Stimulated activated CD8-positive, alpha-beta memory T cell treated with anti-CD3 and anti-CD28 coated beads, Interleukin-15, amount 100 ng/mL, for 48 hours (primary cell): ENCODE measurements around the gene HS3ST2.
"Not testable (repeated sequence)": the region's sequence is repeated elsewhere in the genome, so short reads cannot be mapped to it uniquely, and the experiment has no call there.

ENCODE experiments used
- DNase-seq, 2 donors: peaks; one replicate each; pipeline ENCODE4 v3.0.0-alpha.2; 2020; ENCODE audit warnings: low read depth in 2 of 2

Gene HS3ST2

DNA sequence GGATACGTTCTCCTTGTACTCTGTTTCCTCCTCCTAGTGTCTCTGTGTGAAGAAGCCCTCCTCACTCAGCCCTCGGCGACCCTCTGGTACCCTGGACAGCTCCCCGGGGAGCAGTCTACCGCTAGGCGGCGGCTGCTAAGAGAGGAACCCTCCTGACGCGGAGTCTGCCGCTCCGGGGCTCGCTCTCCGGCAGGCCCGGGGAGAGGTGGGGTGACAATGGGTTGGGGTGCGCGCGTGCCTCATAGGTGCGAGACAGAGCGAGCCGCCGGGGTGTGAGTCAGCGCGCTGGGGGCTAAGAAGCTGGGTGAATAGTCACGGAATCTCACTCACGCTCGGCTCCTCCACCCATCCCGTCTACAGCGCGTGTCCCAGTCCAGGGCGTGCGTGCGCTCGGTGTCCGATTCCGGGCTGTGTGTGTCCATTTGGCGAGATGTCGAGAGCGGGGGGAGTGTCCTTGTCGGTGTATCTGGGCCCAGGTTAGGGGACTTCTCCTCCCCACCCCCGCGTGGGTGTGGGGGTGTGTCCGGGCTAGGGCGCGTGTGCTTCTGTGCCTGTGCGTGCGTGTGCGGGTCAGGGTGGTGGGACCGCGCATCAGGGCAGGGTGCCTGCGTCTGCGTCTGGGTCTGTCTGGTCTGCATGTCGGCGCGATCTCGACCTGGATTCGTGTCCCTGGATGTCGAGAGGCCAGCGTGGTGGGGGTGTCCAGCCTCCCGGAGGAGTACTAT lies 577 bp upstream of the HS3ST2 start:
- peak in 1 of 2 donors; percentile 23 for DNase-seq

- no peak for DNase-seq
These were observed 746 bp downstream of the HS3ST2 start for GRCh38 chr16:22814711-22815105.

DNA sequence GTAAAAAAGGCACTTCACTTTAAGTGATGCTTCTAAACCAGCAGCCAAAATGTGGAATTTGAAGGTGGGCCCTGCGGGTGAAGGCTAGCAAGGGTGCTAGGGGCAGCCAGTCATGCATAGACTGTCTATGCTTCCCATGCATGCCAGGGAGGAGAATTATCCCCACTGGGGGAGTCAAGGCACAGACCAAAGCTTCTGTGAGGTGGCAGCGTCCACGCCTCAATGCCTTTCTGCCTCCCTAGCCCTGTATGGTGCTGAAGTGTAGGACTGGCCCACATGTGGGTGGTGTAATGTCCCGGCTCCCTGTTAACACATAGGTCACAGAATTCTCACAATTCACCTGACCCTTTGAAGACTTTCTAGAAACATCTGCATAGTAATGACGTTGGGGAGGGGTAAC lies 1.9 kb downstream of the HS3ST2 start:
- no peak for DNase-seq

- DNase-seq, result no peak
These were observed 2.5 kb downstream of the HS3ST2 start for GRCh38 chr16:22816475-22816874.

- not testable (repeated sequence) for DNase-seq
These were observed 4.8 kb downstream of the HS3ST2 start for GRCh38 chr16:22818736-22819135.

DNA sequence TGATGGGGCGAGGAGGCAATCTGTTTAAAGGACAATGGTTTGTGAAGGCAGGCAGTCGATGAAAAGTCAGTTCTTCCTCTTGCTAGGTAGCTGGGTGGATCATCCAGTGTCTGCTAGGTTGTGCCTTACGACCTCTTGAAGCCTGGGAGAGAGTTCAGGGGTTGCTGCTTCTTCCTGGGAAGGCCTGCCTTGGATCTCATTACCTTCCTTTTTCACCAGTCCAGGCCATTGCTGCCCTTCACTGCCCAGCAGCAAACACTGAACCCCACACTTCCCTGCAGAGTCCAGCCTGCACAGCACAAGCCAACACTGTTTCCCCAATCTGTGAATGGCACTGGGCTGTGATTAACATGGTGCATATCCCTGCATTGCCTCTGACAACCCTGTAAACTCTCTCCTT lies 24.7 kb downstream of the HS3ST2 start:
- DNase-seq, result no peak

- DNase-seq, result not testable (repeated sequence)
These were observed 28.1 kb downstream of the HS3ST2 start for GRCh38 chr16:22842031-22842430.

- DNase-seq, result no peak
These were observed 29.2 kb downstream of the HS3ST2 start for GRCh38 chr16:22843122-22843521.

DNA sequence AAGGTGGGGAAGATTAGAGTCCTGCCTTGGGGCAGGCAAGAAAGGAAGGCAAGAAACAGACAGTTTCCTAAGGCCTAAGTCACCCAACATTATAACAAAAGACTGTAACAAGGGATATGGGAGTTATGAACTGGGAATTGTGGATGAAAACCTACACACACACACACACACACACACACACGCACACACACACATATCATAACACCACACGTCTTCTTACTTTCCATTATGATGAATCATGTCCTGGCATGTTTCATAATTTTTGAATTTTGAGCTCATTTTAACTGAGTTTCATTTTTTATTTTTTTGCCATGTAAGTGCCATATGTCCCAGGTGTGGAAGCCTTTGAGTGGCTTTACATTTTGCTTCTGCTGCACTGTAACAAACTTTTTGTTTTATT lies 29.9 kb downstream of the HS3ST2 start:
- DNase-seq, result no peak

GRCh38 chr16:22844416-22844815 lies 30.5 kb downstream of the HS3ST2 start:
- no peak for DNase-seq

- DNase-seq, result no peak
These were observed 33.1 kb downstream of the HS3ST2 start for GRCh38 chr16:22847100-22847499.

DNA sequence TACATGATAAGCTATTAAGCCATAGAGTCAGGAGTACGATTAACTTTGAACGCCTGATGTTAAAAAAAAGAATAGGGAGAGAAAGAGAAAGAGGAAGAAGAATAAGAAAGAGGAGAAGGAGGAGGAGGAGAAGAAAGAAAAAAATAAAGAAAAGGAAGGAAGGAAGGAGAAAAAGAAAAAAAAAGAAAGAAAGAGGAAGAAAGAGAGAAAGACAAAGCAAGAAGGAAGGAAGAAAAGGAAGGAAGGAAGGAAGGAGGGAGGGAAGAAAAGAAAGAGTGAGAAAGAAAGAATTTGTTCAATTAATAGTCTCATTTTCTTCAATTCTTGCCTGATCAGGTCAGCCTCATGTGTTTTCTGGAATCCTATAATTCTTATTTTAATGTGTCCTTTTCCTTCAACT lies 33.7 kb downstream of the HS3ST2 start:
- DNase-seq, result no peak

GRCh38 chr16:22848451-22848850 lies 34.5 kb downstream of the HS3ST2 start:
- DNase-seq, result no peak

DNA sequence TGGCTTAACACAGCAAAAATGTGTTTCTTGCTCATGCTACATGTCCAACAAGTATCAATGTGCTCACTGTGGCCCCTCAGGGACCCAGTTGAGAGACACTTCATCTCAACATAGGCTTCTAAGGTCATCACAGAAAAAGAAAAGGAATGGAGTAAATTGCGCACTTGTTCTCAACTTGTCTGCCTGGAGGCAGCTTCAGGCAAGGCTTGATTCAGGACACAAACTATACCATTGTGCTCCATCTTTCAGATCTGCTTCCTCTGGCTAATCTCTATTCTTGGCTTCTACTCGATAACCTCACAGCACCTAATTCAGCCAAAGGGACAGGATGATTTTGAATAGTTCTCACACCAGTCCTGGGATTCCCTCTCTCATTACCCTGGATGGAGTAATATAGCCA lies 35.6 kb downstream of the HS3ST2 start:
- no peak for DNase-seq

GRCh38 chr16:22855231-22855630 lies 41.3 kb downstream of the HS3ST2 start:
- DNase-seq, result no peak

- DNase-seq, result no peak
These were observed 43.5 kb downstream of the HS3ST2 start for GRCh38 chr16:22857296-22858025.

GRCh38 chr16:22859925-22860324 lies 46.0 kb downstream of the HS3ST2 start:
- DNase-seq, result no peak

DNA sequence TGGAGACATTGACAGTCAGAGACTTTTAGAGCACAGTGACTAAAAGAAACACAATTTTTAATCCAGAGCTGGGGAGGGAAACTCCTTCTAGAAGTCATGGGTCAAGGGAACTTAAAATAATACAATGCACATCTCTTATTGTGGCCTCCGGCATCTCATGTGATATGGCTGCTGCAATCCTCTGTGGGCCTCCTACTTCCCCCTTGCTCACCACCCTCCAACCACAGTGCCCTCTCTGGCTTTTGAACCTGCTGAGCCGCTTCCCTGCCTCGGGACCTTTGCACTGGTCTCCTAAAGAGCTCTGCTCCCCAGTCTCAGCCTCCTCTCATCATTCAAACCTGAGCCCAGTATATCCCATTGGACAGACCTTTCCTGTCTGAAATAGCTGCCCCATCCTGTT lies 47.6 kb downstream of the HS3ST2 start:
- DNase-seq, result no peak

DNA sequence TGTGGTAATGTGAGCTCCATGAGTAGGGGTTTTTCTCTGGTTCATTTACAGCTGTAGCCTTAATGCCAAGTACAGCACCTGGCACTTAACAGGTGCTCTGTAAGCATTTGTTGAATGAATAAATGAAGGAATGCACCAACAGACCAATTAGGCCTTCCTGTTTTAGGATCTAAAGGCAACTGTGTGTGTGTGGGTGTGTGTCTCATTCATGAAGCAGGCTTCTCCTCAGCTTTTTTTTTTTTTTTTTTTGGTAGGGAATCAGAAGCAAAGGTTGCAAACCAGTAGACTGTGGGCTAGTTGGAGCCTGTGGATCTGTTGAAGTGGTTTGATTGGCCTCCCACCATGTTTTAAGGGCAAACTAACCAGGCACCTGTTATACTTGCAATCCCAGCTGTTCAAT lies 48.1 kb downstream of the HS3ST2 start:
- DNase-seq, result no peak

DNA sequence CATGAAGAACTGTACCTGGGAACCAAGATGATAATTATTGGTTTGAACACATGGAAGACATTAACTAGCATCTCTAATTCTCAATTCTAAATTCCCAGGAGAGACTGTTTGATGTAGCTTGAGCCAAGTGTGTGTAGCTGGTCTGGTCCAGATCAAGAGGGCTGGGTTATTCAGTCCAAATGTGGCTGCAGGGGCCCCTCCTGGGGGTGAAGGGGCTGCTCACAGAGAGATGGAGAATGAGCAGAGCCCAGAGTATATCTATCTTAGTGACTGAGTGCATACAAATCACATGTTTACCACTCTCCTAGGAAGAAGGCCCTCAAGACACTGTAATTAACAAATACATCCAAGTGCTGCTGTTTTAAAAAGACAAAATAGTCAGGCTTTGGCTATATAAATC lies 50.4 kb downstream of the HS3ST2 start:
- DNase-seq, result no peak

- no peak for DNase-seq
These were observed 54.7 kb downstream of the HS3ST2 start for GRCh38 chr16:22868593-22869224.

DNA sequence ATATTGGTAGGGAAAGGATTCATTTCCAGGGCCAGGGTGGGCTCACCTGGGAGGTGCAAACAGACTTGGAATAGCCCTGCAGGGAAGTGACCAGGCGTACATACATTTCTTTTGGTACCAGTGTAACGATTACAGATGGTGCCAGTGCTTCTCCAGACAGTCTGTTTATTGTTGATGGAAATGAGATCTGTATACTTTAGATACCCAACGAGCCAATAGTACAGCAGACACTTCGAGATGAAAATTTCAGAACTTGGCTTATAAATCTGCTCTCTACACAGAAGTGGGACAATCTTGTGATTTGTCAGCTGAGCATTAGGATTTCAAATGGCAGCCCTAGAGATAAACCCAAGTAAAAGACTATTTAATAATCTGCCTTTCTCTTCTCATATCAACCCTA lies 57.9 kb downstream of the HS3ST2 start:
- no peak for DNase-seq

- DNase-seq, result no peak
These were observed 60.4 kb downstream of the HS3ST2 start for GRCh38 chr16:22874394-22874793.
